Endodermal cell (in vitro differentiated cells): ENCODE measurements around the gene WTAP. TPM values are rescaled to one million over a fixed set of nuclear protein-coding genes. Genes with fewer than 3 reads are reported as not detected.

Experiments
- DNase-seq: peaks from one replicate; pipeline ENCODE4 v3.0.0-alpha.2; 2017
- H3K27ac ChIP-seq: 2 replicates; pipeline ENCODE4 v1.5.1; 2013; ENCODE audit warnings: mild to moderate bottlenecking, low read depth, low read length, moderate library complexity
- H3K27me3 ChIP-seq: 2 replicates; pipeline ENCODE4 v1.6.1; 2013; ENCODE audit warnings: mild to moderate bottlenecking, low read length, moderate library complexity; ENCODE audit not compliant: insufficient read depth, control insufficient read depth, poor library complexity, severe bottlenecking
- H3K36me3 ChIP-seq: 2 replicates; pipeline ENCODE4 v1.7.0; 2013; ENCODE audit warnings: mild to moderate bottlenecking, low read length, moderate library complexity; ENCODE audit not compliant: control insufficient read depth, insufficient read depth
- H3K4me1 ChIP-seq: one replicate; pipeline ENCODE4 v1.7.0; 2013; ENCODE audit warnings: low read length; ENCODE audit not compliant: control insufficient read depth, insufficient read depth
- H3K4me3 ChIP-seq: 2 replicates; pipeline ENCODE4 v1.5.1; 2013; ENCODE audit warnings: mild to moderate bottlenecking, low read length, moderate library complexity
- H3K9ac ChIP-seq: 2 replicates; pipeline ENCODE4 v1.6.1; 2013; ENCODE audit warnings: mild to moderate bottlenecking, low read length, moderate library complexity; ENCODE audit not compliant: poor library complexity, severe bottlenecking; ENCODE audit errors: extremely low read depth
- H3K9me3 ChIP-seq: 2 replicates; pipeline ENCODE4 v1.6.1; 2013; ENCODE audit warnings: mild to moderate bottlenecking, low read length, moderate library complexity; ENCODE audit not compliant: control insufficient read depth
- H3K27ac Mint-ChIP-seq: 2 replicates; pipeline ENCODE4 v1.8.0; 2020; ENCODE audit warnings: mixed read lengths
- H3K27me3 Mint-ChIP-seq: 2 replicates; pipeline ENCODE4 v1.8.0; 2021; ENCODE audit warnings: mild to moderate bottlenecking, mixed read lengths; ENCODE audit not compliant: insufficient read depth
- H3K36me3 Mint-ChIP-seq: 2 replicates; pipeline ENCODE4 v1.8.0; 2020; ENCODE audit warnings: low read depth, mixed read lengths
- H3K4me1 Mint-ChIP-seq: 2 replicates; pipeline ENCODE4 v1.8.0; 2020; ENCODE audit warnings: mixed read lengths
- H3K4me3 Mint-ChIP-seq: 2 replicates; pipeline ENCODE4 v1.8.0; 2020; ENCODE audit warnings: mild to moderate bottlenecking, moderate library complexity, mixed read lengths
- H3K9me3 Mint-ChIP-seq: 2 replicates; pipeline ENCODE4 v1.8.0; 2020; ENCODE audit warnings: mild to moderate bottlenecking, mixed read lengths
- WGBS, 2 experiments: methylation state at CpG; one replicate each; pipeline versions ENCODE4 v1.1.5 to v1.1.7; 2013; ENCODE audit warnings: missing lambda C conversion rate in 2 of 2, mixed read lengths in 1 of 2; ENCODE audit not compliant: insufficient coverage in 1 of 2, insufficient read length in 1 of 2; 5-methylcytosine and 5-hydroxymethylcytosine counted together
- total RNA-seq, 2 donors: library from RNA; stranded (reverse); fragmentation: NEBNext Ultra II Directional in 1 of 2; extraction: Animal tissue kit (Norgen Biotek cat#: 25700) in 1 of 2; gene quantifications; 2 replicates in 1 of 2; 3 replicates in 1 of 2; pipeline ENCODE4 v1.2.1, GENCODE V29; 2021
- TF ChIP-seq, protein P1 (sequence below): fragments of 200-600 bp; sonication (generic); conservative IDR thresholded peaks from 2 replicates; pipeline ENCODE4 v1.5.0; 2021; ENCODE audit warnings: antibody characterized with exemption, mild to moderate bottlenecking

Gene WTAP
- total RNA-seq, 2 donors from 2014 or later: 112 to 119 TPM

DNA sequence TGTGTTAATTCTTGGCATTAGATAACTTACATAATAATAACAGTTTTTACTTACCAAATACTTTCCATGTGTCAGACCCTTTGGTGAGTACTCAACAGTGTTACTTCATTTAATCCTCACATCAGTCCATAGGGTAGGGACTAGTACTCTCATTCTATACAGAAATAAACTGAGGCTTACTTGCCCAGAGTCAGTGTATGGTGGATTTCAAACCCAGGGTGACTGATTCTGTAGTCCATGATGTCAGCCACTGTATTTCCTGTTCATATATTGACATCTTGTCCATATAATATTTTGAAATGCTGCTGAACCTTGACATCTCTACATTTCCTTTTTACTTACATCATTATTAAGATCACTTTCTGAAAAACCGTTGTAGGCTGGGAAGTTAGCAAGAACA is 70.2 kb downstream of the WTAP start:
- H3K36me3 Mint-ChIP-seq: peaks cover 50% of the 10 kb centered on the region
- Histone ChIP-seq H3K9ac (no peak overlapping the region), H3K4me1 (no peaks in the 10 kb centered on the region), H3K4me3 (no peak overlapping the region), H3K27me3 (no peaks in the 10 kb centered on the region), H3K36me3 (peaks cover 51% of the 10 kb centered on the region), H3K9me3 (no peaks in the 10 kb centered on the region), H3K27ac (no peak overlapping the region)
- H3K27me3 Mint-ChIP-seq: no peaks in the 10 kb centered on the region
- no peaks in the 10 kb centered on the region for H3K9me3 Mint-ChIP-seq
- TF ChIP-seq, protein P1, sequence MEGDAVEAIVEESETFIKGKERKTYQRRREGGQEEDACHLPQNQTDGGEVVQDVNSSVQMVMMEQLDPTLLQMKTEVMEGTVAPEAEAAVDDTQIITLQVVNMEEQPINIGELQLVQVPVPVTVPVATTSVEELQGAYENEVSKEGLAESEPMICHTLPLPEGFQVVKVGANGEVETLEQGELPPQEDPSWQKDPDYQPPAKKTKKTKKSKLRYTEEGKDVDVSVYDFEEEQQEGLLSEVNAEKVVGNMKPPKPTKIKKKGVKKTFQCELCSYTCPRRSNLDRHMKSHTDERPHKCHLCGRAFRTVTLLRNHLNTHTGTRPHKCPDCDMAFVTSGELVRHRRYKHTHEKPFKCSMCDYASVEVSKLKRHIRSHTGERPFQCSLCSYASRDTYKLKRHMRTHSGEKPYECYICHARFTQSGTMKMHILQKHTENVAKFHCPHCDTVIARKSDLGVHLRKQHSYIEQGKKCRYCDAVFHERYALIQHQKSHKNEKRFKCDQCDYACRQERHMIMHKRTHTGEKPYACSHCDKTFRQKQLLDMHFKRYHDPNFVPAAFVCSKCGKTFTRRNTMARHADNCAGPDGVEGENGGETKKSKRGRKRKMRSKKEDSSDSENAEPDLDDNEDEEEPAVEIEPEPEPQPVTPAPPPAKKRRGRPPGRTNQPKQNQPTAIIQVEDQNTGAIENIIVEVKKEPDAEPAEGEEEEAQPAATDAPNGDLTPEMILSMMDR: no peak
- H3K4me1 Mint-ChIP-seq: peaks cover 11% of the 10 kb centered on the region
- no peak overlapping the region for H3K4me3 Mint-ChIP-seq
- no peak overlapping the region for H3K27ac Mint-ChIP-seq
- no peak for DNase-seq
- 0% methylated on average over 1 of the region's 1 CpG; no CpG with 5 or more reads in 1 of the 2 experiments for WGBS, 2 experiments

DNA sequence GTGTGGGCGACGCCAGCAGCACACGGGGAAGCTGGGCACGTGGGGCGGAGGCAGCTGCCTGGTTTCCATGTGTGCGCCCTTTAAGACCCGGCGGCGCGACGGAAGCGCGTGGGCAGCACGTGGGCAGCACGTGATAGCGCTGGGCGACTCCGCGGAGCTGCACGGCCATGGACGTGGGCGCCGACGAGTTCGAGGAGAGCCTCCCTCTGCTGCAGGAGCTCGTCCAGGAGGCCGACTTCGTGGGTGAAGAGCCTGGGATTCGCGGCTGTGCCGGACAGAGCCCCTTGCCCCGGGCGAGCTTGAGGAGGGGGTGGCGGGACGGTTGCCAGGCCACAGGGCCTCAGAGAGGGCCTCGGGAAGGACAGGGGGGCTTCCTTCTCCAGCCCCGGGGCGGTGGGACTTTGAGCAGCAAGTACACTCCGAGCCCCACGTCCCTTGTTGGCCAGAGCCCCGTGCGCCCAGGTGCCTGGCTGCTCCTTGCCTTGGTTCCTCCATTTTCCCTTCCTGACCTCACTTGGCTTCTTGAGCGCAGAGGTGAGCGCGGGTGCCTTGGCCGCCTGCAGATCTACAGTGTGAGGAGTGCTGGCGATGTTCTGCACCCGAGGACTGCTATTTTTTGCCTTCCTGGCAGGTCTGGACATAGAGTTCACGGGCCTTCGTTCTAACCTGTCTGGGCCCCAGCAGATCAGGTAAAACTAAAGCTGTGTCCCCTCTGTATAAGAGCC is 73.0 kb downstream of the WTAP start, which contains the start of gene PNLDC1:
PNLDC1 (plus strand) TSS at position 136 of the 725 bp plus-strand sequence; CDS start at position 168, 32 bp downstream.
- whole genome bisulfite sequencing, 2 experiments: 93 to 94% methylated on average over 37 to 50 of the region's 50 CpGs
- peaks cover 33% of the 10 kb centered on the region for H3K36me3 ChIP-seq
- Mint-ChIP-seq H3K4me1 (peaks cover 8% of the 10 kb centered on the region), H3K27me3 (peaks cover 4% of the 10 kb centered on the region), H3K9me3 (no peaks in the 10 kb centered on the region), H3K27ac (no peak within 1 kb of the TSS), H3K4me3 (no peak within 1 kb of the TSS), H3K36me3 (peaks cover 29% of the 10 kb centered on the region)
- H3K9me3 ChIP-seq: no peaks in the 10 kb centered on the region
- no peak within 1 kb of the TSS for H3K4me3 ChIP-seq
- peaks cover 6% of the 10 kb centered on the region for H3K27me3 ChIP-seq
- no peak within 1 kb of the TSS for H3K27ac ChIP-seq
- H3K4me1 ChIP-seq: no peaks in the 10 kb centered on the region
- TF ChIP-seq, protein P1: no peak
- H3K9ac ChIP-seq: no peak within 1 kb of the TSS
- DNase-seq: no peak

DNA sequence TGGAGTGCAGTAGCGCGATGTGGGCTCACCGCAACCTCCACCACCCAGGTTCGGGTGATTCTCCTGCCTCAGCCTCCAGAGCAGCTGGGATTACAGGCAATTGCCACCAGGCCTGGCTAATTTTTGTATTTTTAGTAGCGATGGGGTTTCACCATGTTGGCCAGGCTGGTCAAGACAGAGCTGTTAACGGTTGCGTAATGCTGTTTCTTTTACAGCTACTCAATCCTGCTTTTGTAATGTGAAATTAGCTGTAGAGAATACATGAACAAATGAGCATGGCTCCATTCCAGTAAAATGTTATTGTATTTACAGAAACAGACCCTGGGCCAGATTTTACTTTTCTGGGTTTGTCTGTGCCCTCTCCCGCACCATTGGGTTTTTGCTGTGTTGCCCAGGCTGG is 74.6 kb downstream of the WTAP start:
- peaks cover 20% of the 10 kb centered on the region for H3K4me1 Mint-ChIP-seq
- no peaks in the 10 kb centered on the region for H3K9me3 ChIP-seq
- no peaks in the 10 kb centered on the region for H3K9me3 Mint-ChIP-seq
- 90 to 91% methylated on average over 2 to 8 of the region's 8 CpGs for WGBS, 2 experiments
- peaks cover 10% of the 10 kb centered on the region for H3K4me1 ChIP-seq
- no peak overlapping the region for H3K27ac Mint-ChIP-seq
- peaks cover 21% of the 10 kb centered on the region for H3K36me3 Mint-ChIP-seq
- no peak overlapping the region for H3K4me3 Mint-ChIP-seq
- no peak overlapping the region for H3K27ac ChIP-seq
- TF ChIP-seq, protein P1: no peak
- H3K4me3 ChIP-seq: no peak overlapping the region
- peaks cover 21% of the 10 kb centered on the region for H3K36me3 ChIP-seq
- peaks cover 4% of the 10 kb centered on the region for H3K27me3 Mint-ChIP-seq
- H3K9ac ChIP-seq: no peak overlapping the region
- no peak for DNase-seq
- H3K27me3 ChIP-seq: peaks cover 6% of the 10 kb centered on the region
